ENCODE results near the gene KIFC3.

Gene KIFC3

GRCh38 chr16:57709663-57710062 is 92.6 kb downstream of the KIFC3 start:
- H3K9ac ChIP-seq (ENCODE audit: low read depth, low read length) = no peak overlapping the region
- no peaks in the 10 kb centered on the region for H3K36me3 ChIP-seq (ENCODE audit: insufficient read depth, low read depth, low read length)
- H3K4me3 ChIP-seq (ENCODE audit: low read length) = no peak overlapping the region
- H3K9me3 ChIP-seq (ENCODE audit: insufficient read depth, low read depth, low read length) = no peaks in the 10 kb centered on the region
- H3K27me3 ChIP-seq (ENCODE audit: insufficient read depth, low read length) = no peaks in the 10 kb centered on the region
- H3K4me1 ChIP-seq (ENCODE audit: insufficient read depth, low read length) = no peaks in the 10 kb centered on the region
- H3K27ac ChIP-seq (ENCODE audit: low read length) = no peak overlapping the region
